K562 (cell line): ENCODE results near the gene RNF19B. TPM values are rescaled to one million over a fixed set of nuclear protein-coding genes. Genes with fewer than 3 reads are reported as not detected.

ENCODE experiments used
- ATF2 ChIP-seq: sonication (generic); formaldehyde crosslinking; IDR thresholded peaks from 2 replicates; pipeline ENCODE4 v1.8.1; 2022; ENCODE audit warnings: missing genetic modification reagents
- CCNT2 ChIP-seq: IDR thresholded peaks from 2 replicates; pipeline ENCODE4 v1.6.1; 2011; ENCODE audit warnings: borderline replicate concordance, low read depth, mild to moderate bottlenecking, moderate library complexity, mixed read lengths, low read length; ENCODE audit not compliant: insufficient read length; ENCODE audit errors: extremely low read depth
- CEBPZ ChIP-seq: fragments of 150-350 bp; IDR thresholded peaks from 2 replicates; pipeline ENCODE4 v1.6.1; 2014; ENCODE audit warnings: low read depth, mild to moderate bottlenecking, low read length, borderline replicate concordance
- ELK3 ChIP-seq: fragments of 450-650 bp; formaldehyde crosslinking; IDR thresholded peaks from 2 replicates; pipeline ENCODE4 v1.4.0; 2020; ENCODE audit warnings: mild to moderate bottlenecking
- FOSL1 ChIP-seq: fragments of 200-800 bp; sonication (Bioruptor generic); conservative IDR thresholded peaks from 2 replicates; pipeline ENCODE4 v1.6.1; 2016; ENCODE audit warnings: missing genetic modification characterization, missing compliant biosample characterization
- IRF9 ChIP-seq: fragments of 450-650 bp; IDR thresholded peaks from 2 replicates; pipeline ENCODE4 v1.6.1; 2016; ENCODE audit warnings: missing biosample characterization, missing genetic modification characterization
- SIN3A ChIP-seq, 2 experiments: fragments of 150-350 bp in 1 of 2; IDR thresholded peaks; 2 replicates each; pipeline ENCODE4 v1.6.1; 2011 to 2016; ENCODE audit warnings: borderline replicate concordance in 2 of 2, low read depth in 2 of 2, low read length in 2 of 2, mild to moderate bottlenecking in 2 of 2, moderate library complexity in 2 of 2; ENCODE audit not compliant: control insufficient read depth in 1 of 2
- TCF7L2 ChIP-seq: fragments of 150-350 bp; IDR thresholded peaks from 2 replicates; pipeline ENCODE4 v1.6.1; 2016; ENCODE audit warnings: low read depth, mild to moderate bottlenecking, low read length, moderate library complexity
- XRCC4 ChIP-seq: IDR thresholded peaks from one replicate; pipeline ENCODE4 v1.6.1; 2011; ENCODE audit not compliant: insufficient read depth, insufficient read length; ENCODE audit errors: extremely low read depth
- ZNF696 ChIP-seq: fragments of 250-450 bp; sonication (Bioruptor Pico); conservative IDR thresholded peaks from 2 replicates; pipeline ENCODE4 v1.4.0; 2020; ENCODE audit warnings: mild to moderate bottlenecking, moderate library complexity
- polyA plus RNA-seq, 8 experiments: library from polyadenylated mRNA; depleted of rRNA in 4 of 8; stranded (reverse) in 5 of 8; unstranded in 3 of 8; fragments of >200 nt; fragmentation: Nextera tagmentation in 2 of 8; fragmentation: Illumina TruSeq in 1 of 8; extraction: Ambion mirVana in 2 of 8; extraction: Trizol in 1 of 8; gene quantifications; 2 replicates each; pipeline versions ENCODE4 v1.2.1 to v1.2.3, GENCODE V29; 2011 to 2014; ENCODE audit warnings: inconsistent platforms in 1 of 8, missing spikeins in 1 of 8
- total RNA-seq, 7 experiments: library from RNA; depleted of rRNA in 6 of 7; stranded (reverse); fragments of >200 nt in 6 of 7; fragmentation: Illumina TruSeq in 2 of 7; extraction: Trizol in 2 of 7; gene quantifications; 2 replicates each; pipeline versions ENCODE4 v1.2.1 to v1.2.3, GENCODE V29; 2011 to 2021; ENCODE audit warnings: low replicate concordance in 1 of 7

The RNF19B gene
- total and polyA plus RNA-seq, 9 of the 15 experiments (the other 6 are each of a cell fraction or from before 2014, with no cell fraction given): 2.6 to 14.9 (median 10.1) TPM

- TF ChIP-seq IRF9 (tag) (no peak), XRCC4 (no peak), SIN3A (IDR thresholded peaks at IDR 0.05; ENCODE audit: borderline replicate concordance in 2 of 2, control insufficient read depth in 1 of 2, low read depth in 2 of 2, low read length in 2 of 2) (no peak), ATF2 (CRISPR knock-in tag) (no peak), CEBPZ (no peak), CCNT2 (no peak), TCF7L2 (no peak), ZNF696 (CRISPR knock-in tag) (no peak), FOSL1 (tag) (peak; percentile 84), ELK3 (CRISPR knock-in tag) (no peak)
These were observed 42.8 kb upstream of the RNF19B start (continued) for GRCh38 chr1:33007190-33008050.
